ENCODE results near the gene NMNAT3. TPM values are rescaled to one million over a fixed set of nuclear protein-coding genes. Genes with fewer than 3 reads are reported as not detected.
A peak's percentile ranks its signal among the peaks of the same experiment; 100 is the strongest.

NMNAT3 gene
- total RNA-seq, 2 experiments from 2014 or later: 1.2 to 1.3 TPM

DNA sequence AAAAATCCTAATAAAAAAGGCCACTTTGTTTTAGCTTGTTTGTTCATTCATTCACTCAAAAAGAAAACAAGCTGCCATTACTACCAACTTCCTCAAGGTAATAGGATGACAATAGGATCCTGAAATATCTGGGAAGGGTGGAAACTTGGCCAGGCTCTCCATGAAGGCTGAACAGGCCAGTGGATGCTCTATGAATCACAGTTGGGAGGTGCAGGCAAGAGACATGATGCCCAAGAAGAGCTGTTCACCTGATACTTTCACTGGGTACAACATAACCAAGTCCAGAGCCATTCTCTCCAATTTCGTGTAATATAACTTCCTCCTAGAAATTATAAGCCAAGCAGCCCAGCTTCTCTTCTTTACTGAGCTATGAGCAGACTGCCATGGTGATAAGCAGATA lies 37.3 kb downstream of the NMNAT3 start:
- H3K4me1 Mint-ChIP-seq: peaks cover 6% of the 10 kb centered on the region

DNA sequence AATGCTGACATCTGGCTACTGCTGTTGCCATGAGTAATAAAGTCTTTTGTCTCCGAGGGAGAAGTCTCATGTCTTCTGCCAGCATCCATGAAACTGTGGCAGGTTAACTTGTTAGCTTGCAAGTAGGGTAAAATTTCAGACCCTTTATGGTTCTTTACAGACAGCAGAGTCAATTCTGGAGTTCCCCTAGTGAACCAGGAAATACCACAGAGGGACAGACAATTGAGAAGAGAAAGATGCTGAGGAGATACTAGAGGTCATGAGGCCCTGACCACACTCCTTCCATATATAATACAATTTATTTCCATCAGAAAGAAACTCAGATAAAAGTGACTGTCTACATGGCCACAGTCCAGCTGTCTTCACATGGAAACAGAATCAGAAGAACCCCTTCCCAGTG lies 38.1 kb downstream of the NMNAT3 start:
- no peaks in the 10 kb centered on the region for H3K27me3 Mint-ChIP-seq
- ATAC-seq (ENCODE audit: low read depth) (no peak), DNase-seq (no peak)
- H3K4me3 Mint-ChIP-seq: no peak overlapping the region
- peaks cover 6% of the 10 kb centered on the region for H3K4me1 Mint-ChIP-seq
- H3K9me3 Mint-ChIP-seq: no peaks in the 10 kb centered on the region
- no peaks in the 10 kb centered on the region for H3K36me3 Mint-ChIP-seq
- POLR2A ChIA-PET: no interaction called here
- no peak overlapping the region for H3K27ac Mint-ChIP-seq

More for the DNA sequence above, 37.3 kb downstream of the NMNAT3 start:
- no peaks in the 10 kb centered on the region for H3K36me3 Mint-ChIP-seq
- no peaks in the 10 kb centered on the region for H3K27me3 Mint-ChIP-seq
- POLR2A ChIA-PET: no interaction called here
- no peaks in the 10 kb centered on the region for H3K9me3 Mint-ChIP-seq
- no peak overlapping the region for H3K4me3 Mint-ChIP-seq
- ATAC-seq (ENCODE audit: low read depth) (no peak), DNase-seq (no peak)
- no peak overlapping the region for H3K27ac Mint-ChIP-seq

DNA sequence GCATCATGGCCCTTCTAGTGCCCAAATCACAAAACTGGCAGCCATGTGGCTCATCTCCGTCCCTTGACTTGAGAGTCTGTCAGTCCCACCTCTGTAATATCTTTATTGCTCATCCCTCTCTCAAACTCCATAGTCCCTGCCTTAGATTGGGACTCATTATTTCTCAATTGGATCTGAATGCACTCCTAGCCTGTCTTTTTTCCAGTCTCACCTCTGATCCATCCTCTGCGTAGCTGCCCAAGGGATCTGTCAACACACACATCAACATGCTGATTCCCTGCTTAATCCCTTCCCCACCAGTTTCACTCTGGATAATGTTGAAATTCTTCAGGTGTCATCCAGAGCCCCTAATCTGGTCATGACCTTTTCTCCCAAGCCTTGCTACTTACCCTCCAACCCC lies 39.3 kb downstream of the NMNAT3 start:
- Mint-ChIP-seq H3K27ac (no peak overlapping the region), H3K27me3 (no peaks in the 10 kb centered on the region), H3K9me3 (no peaks in the 10 kb centered on the region), H3K36me3 (no peaks in the 10 kb centered on the region), H3K4me1 (peaks cover 6% of the 10 kb centered on the region), H3K4me3 (no peak overlapping the region)
- ATAC-seq (ENCODE audit: low read depth): no peak
- DNase-seq: no peak
- POLR2A ChIA-PET: no interaction called here

DNA sequence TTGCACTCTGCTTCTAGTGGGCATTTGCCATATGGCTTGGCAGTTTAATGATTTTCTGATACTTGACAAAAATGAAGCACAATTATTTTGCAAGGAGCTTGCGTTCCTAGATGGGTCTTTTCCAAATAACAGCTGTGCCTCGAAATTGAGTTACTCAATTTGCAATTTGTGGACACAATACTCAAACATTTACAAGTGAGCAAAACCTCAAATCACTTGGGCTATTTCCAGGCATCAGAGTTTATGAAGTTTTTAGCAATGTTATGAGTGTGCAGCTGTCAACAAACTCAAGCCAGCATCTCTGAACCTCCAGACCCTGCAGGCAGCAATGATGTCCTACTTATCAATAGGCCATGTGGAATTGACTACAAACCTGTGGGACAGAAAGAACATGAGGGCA lies 41.3 kb downstream of the NMNAT3 start:
- ATAC-seq (ENCODE audit: low read depth) (no peak), DNase-seq (no peak)
- POLR2A ChIA-PET: no interaction called here
- no peak overlapping the region for H3K27ac Mint-ChIP-seq
- H3K9me3 Mint-ChIP-seq: no peaks in the 10 kb centered on the region
- H3K4me1 Mint-ChIP-seq: peaks cover 2% of the 10 kb centered on the region
- H3K36me3 Mint-ChIP-seq: no peaks in the 10 kb centered on the region
- H3K4me3 Mint-ChIP-seq: no peak overlapping the region
- no peaks in the 10 kb centered on the region for H3K27me3 Mint-ChIP-seq

DNA sequence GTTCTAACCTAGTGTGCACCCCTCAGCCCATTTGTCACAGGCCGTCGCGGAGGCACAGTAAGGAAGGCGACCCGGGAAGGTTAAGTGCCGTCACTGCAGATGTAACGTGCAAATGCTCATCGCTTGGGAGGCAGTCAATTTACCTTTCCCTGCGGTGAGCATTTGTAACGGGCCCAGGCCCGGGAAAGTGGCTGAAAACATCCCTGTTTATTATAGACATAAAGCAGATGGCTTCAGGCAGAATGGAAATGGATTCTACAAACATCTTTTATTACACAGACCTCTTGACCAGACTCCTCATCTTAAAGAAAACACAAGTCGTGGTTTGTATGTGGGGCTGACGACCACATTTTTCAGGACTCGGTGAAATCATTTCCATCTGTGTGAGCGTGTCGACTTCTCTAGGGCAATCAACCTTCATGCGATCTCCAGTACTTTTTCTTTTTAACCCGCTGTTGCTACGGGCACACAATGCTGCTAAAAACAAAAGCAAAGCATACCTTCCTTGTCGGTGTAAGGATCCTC lies 43.6 kb downstream of the NMNAT3 start:
- Mint-ChIP-seq H3K9me3 (no peaks in the 10 kb centered on the region), H3K4me3 (no peak overlapping the region), H3K36me3 (no peaks in the 10 kb centered on the region), H3K27me3 (no peaks in the 10 kb centered on the region), H3K27ac (no peak overlapping the region), H3K4me1 (peaks cover 2% of the 10 kb centered on the region)
- DNase-seq (no peak), ATAC-seq (ENCODE audit: low read depth) (no peak)
- POLR2A ChIA-PET: no interaction called here

DNA sequence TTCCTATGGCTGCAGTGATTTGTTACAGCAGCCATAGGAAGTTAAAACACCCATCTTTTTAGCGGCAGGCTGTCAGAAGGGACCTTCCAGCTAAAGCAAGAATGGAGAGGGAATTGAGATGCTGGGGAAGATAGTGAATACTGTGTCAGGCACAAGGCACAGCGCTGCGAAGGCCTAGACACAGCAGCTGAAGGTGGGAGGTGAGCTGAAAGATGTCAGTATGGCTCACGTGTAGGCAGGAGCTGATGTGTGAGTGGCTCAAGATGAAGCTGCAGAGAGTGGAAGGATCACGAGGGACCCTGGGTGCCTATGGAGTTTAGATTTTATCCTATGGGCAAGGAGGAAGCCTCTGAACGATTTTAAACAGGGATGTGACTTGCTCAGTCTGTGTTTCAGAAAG lies 44.3 kb downstream of the NMNAT3 start:
- POLR2A ChIA-PET: no interaction called here
- Mint-ChIP-seq H3K4me3 (no peak overlapping the region), H3K36me3 (no peaks in the 10 kb centered on the region)

DNA sequence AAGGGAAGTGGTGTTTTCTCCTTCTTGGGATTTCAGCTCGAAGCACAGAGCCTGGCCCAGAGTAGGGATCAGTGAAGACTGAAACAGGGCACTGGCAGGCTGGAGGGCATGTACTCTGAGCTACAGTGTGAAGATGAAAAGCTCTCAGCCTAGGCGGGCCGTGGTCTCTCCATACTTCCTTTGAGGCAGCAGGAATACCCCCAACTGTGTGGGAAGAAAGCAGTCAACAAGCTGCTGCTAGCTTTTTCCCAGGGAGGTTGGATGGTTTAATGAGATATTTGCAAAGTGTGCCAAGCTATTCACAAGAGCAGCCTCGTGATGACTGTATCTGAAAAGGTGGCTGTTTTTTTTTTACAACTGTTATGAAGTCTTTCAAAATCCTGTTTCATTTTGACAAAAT lies 47.2 kb downstream of the NMNAT3 start:
- Mint-ChIP-seq H3K9me3 (no peaks in the 10 kb centered on the region), H3K27ac (no peak overlapping the region), H3K4me3 (no peak overlapping the region), H3K36me3 (no peaks in the 10 kb centered on the region), H3K27me3 (no peaks in the 10 kb centered on the region), H3K4me1 (no peaks in the 10 kb centered on the region)
- DNase-seq: no peak
- POLR2A ChIA-PET: no interaction called here
- ATAC-seq (ENCODE audit: low read depth): no peak

More for the DNA sequence above, 44.3 kb downstream of the NMNAT3 start:
- DNase-seq (no peak), ATAC-seq (ENCODE audit: low read depth) (no peak)
- H3K4me1 Mint-ChIP-seq: no peaks in the 10 kb centered on the region
- no peaks in the 10 kb centered on the region for H3K27me3 Mint-ChIP-seq
- no peak overlapping the region for H3K27ac Mint-ChIP-seq
- H3K9me3 Mint-ChIP-seq: no peaks in the 10 kb centered on the region

DNA sequence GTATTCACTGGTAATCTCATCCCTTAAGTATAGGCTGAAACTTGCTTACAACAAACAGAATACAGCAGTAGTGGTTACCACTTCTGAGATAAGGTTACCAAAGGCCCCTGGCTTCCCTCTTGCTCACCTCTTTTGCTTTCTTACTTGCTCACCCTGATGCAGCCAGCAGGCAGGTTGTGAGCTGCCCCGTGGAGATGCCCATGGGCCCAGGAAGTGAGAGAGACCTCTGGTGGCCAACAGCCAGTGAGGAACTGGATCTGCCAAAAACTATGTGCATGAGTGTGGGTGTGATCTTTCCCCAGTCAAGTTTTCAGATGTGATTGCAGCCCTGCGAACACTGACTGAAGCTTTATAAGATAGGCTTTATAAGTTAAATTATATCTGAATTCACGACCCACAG lies 48.7 kb downstream of the NMNAT3 start:
- Mint-ChIP-seq H3K27me3 (no peaks in the 10 kb centered on the region), H3K27ac (no peak overlapping the region), H3K4me1 (no peaks in the 10 kb centered on the region), H3K4me3 (no peak overlapping the region), H3K9me3 (no peaks in the 10 kb centered on the region), H3K36me3 (no peaks in the 10 kb centered on the region)
- DNase-seq (no peak), ATAC-seq (ENCODE audit: low read depth) (peak; percentile 63)
- POLR2A ChIA-PET: no interaction called here

DNA sequence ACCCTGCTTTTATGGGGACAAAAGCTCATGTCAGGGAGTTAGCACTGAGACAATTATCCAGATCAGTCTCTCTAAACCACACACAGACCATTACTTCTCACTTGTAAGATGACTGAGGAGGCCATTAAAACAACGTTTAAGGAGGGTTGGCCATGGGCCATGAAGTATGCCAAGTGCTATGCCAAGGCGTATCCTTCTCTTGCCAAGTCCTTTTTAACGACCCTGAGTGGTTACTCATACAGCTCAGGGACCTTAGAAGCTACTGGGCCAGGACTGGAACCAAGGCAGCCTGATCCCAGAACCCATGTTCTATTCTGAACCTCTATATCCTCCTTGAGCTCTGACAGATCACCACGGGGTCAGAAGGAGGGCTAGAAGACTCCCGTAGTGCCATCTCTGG lies 50.0 kb downstream of the NMNAT3 start:
- no peaks in the 10 kb centered on the region for H3K36me3 Mint-ChIP-seq
- no peak for ATAC-seq (ENCODE audit: low read depth)
- no peak overlapping the region for H3K4me3 Mint-ChIP-seq
- DNase-seq: no peak
- POLR2A ChIA-PET: no interaction called here
- no peaks in the 10 kb centered on the region for H3K9me3 Mint-ChIP-seq
- H3K27ac Mint-ChIP-seq: no peak overlapping the region
- no peaks in the 10 kb centered on the region for H3K27me3 Mint-ChIP-seq
- no peaks in the 10 kb centered on the region for H3K4me1 Mint-ChIP-seq

DNA sequence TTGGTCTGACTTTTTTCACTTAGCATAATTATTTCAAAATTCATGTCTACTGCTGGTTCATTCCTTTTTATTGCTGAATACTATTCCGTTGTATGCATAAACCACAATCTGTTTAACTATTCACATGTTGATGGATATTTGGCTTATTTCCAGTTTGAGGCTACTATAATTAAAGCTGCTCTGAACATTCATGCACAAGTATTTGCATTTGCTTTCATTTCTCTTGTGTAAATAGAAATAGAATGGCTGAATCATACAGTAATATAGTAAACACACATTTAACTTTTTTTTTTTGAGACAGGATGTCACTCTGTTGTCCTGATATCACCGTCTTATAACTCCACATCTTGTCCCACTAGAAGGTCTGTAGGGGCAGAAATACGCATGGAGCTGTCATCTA lies 57.3 kb downstream of the NMNAT3 start:
- no peaks in the 10 kb centered on the region for H3K36me3 Mint-ChIP-seq
- no peak overlapping the region for H3K4me3 Mint-ChIP-seq
- no peak for DNase-seq
- H3K4me1 Mint-ChIP-seq: no peaks in the 10 kb centered on the region
- POLR2A ChIA-PET: no interaction called here
- no peak overlapping the region for H3K27ac Mint-ChIP-seq
- no peak for ATAC-seq (ENCODE audit: low read depth)
- no peaks in the 10 kb centered on the region for H3K27me3 Mint-ChIP-seq
- H3K9me3 Mint-ChIP-seq: peaks cover 2% of the 10 kb centered on the region

DNA sequence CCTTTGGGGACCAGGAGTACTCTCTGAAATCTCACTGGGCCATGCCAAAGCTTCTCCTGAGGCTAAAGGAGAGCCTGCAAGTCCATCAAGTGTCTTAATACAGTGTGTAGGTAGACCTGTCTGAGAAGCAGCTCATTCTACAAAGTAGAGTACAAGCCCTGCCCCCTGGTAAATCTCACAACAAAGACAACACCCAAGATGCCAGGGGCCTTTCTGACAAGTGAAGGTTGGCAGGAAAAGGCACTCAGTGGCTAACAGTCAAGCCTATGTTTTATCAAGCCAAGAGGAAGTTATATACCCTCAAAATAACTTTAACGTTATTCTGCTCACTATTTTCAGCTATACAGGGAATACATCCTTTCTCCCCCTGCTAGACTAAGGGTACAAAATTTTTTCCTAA lies 58.3 kb downstream of the NMNAT3 start:
- H3K36me3 Mint-ChIP-seq: no peaks in the 10 kb centered on the region
- H3K9me3 Mint-ChIP-seq: peaks cover 2% of the 10 kb centered on the region
- ATAC-seq (ENCODE audit: low read depth) (no peak), DNase-seq (no peak)
- no peaks in the 10 kb centered on the region for H3K27me3 Mint-ChIP-seq
- no peaks in the 10 kb centered on the region for H3K4me1 Mint-ChIP-seq
- H3K4me3 Mint-ChIP-seq: no peak overlapping the region
- H3K27ac Mint-ChIP-seq: no peak overlapping the region
- POLR2A ChIA-PET: no interaction called here

DNA sequence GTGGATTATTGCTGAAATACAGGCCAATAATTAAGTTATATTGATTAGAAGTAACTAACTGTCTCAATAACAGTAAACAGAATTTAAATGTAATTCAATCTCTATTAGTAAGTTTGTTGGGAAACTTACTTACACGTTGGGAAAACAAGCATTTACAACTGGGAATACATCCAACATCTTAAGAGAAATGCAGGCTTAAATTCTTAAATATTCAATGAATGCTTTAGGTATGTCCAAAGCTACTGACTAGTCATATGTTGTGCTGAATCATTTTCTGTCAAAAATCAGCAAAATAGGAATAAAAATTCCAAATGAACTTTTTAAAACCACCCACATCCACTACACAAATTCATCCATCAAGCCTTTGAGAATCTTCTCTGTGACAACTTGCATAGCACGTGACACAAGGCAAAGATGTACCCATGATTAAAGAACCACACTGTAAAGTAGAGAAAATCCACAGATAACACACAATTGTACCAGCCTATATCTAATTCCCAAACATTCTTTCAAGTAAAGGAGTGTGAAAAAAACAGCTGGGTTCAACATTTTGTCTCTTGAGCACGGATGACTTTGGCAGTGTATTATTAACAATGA lies 60.0 kb downstream of the NMNAT3 start:
- H3K9me3 Mint-ChIP-seq: peaks cover 2% of the 10 kb centered on the region
- POLR2A ChIA-PET: no interaction called here
- no peak overlapping the region for H3K27ac Mint-ChIP-seq
- H3K4me3 Mint-ChIP-seq: no peak overlapping the region
- ATAC-seq (ENCODE audit: low read depth): no peak
- no peak for DNase-seq
- H3K27me3 Mint-ChIP-seq: no peaks in the 10 kb centered on the region
- no peaks in the 10 kb centered on the region for H3K4me1 Mint-ChIP-seq
- H3K36me3 Mint-ChIP-seq: no peaks in the 10 kb centered on the region

DNA sequence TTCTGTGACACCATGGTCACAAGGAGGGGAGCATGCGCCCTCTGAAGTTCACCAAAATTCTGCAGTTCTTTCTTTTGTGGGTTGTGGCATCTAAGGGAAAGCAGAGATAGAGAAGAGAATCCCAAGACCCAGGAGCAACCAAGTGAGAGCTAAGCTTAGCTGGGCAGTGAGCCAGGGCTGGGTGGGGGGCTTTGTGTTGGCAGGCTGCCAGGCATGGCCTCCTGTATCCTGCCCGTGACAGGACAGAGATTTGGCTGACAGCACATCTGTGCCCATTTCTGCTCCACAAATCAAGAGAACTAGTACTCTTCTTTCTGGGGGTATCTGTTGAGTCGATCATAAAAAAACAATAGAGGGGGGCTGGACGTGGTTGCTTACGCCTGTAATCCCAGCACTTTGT lies 66.2 kb downstream of the NMNAT3 start:
- no peak overlapping the region for H3K27ac Mint-ChIP-seq
- no peaks in the 10 kb centered on the region for H3K4me1 Mint-ChIP-seq
- ATAC-seq (ENCODE audit: low read depth) (no peak), DNase-seq (no peak)
- no peaks in the 10 kb centered on the region for H3K27me3 Mint-ChIP-seq
- no peak overlapping the region for H3K4me3 Mint-ChIP-seq
- no peaks in the 10 kb centered on the region for H3K36me3 Mint-ChIP-seq
- POLR2A ChIA-PET: no interaction called here
- no peaks in the 10 kb centered on the region for H3K9me3 Mint-ChIP-seq

DNA sequence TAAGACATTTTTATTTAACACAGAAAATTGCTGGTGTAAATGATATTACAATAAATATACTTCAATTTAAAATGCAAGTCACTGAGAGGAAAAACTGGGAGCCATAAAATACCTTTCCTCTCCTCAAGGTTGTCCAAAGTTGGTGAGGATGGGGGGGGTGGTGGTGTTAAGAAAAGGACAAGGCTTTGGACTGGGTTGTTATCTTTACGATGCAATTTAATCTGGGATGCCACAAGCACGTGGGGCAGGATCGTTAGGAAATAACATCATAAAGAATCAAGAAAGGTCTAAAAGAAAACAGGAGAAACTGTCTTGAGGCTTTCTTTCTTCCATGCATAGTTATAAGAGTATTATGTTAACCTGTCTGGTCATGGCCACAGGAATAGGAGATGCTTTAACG lies 66.9 kb downstream of the NMNAT3 start:
- ATAC-seq (ENCODE audit: low read depth) (no peak), DNase-seq (no peak)
- POLR2A ChIA-PET: no interaction called here
- Mint-ChIP-seq H3K4me3 (no peak overlapping the region), H3K36me3 (no peaks in the 10 kb centered on the region), H3K27me3 (no peaks in the 10 kb centered on the region), H3K27ac (no peak overlapping the region), H3K9me3 (no peaks in the 10 kb centered on the region), H3K4me1 (no peaks in the 10 kb centered on the region)

DNA sequence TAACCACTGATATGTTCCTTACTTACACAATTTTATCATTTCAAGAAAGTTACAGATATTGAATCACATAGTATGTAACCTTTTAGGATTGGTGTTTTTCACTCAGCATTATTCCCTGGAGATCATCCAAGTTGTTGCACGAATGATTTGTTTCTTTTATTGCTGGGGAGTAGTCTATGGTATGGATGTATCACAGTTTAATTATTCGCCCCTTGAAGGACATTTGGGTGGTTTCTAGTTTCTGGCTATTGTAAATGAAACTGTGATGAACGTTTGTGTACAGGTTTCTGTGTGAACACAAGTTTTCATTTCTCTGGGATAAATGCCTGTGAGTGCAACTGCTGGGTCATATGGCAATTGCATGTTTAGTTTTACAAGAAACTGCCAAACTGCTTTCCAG lies 68.8 kb downstream of the NMNAT3 start:
- DNase-seq (no peak), ATAC-seq (ENCODE audit: low read depth) (no peak)
- no peak overlapping the region for H3K27ac Mint-ChIP-seq
- no peaks in the 10 kb centered on the region for H3K4me1 Mint-ChIP-seq
- no peaks in the 10 kb centered on the region for H3K9me3 Mint-ChIP-seq
- H3K27me3 Mint-ChIP-seq: peaks cover 2% of the 10 kb centered on the region
- POLR2A ChIA-PET: no interaction called here
- no peaks in the 10 kb centered on the region for H3K36me3 Mint-ChIP-seq
- H3K4me3 Mint-ChIP-seq: no peak overlapping the region
